Measurements from ENCODE around the gene HOXC9. TPM values are rescaled to one million over a fixed set of nuclear protein-coding genes. Genes with fewer than 3 reads are reported as not detected.
"Not testable (repeated sequence)": the region's sequence is repeated elsewhere in the genome, so short reads cannot be mapped to it uniquely, and the experiment has no call there.

Gene HOXC9
- total RNA-seq, 2 donors from 2014 or later, result not detected

DNA sequence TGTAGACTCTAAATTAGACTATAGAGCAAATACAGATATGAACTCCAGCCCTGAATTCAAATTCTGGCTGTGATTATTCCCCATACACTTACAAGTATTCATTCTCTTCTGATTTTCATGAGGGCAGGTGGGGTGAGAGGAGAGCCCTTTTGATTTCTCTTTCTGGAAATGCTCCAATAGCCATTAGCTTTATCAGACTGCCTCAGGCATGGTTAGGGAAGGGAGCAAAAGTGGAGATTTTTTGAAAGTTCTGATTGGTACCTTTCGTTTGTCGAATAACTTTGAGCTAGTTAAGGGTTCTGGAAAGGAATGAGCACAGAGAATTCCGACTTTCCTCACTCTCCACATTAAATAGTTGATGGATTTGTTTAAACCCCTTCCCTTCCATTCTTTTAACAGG, 40.7 kb downstream of the HOXC9 start:
- no peak for DNase-seq (ENCODE audit: low spot score)
- Histone ChIP-seq H3K4me3 (no peak overlapping the region), H3K27ac (no peak overlapping the region), H3K9me3 (no peaks in the 10 kb centered on the region), H3K4me1 (no peaks in the 10 kb centered on the region), H3K27me3 (peaks cover 5 to 12% of the 10 kb centered on the region in 2 donors), H3K36me3 (no peaks in the 10 kb centered on the region)
- TF ChIP-seq, protein P1, sequence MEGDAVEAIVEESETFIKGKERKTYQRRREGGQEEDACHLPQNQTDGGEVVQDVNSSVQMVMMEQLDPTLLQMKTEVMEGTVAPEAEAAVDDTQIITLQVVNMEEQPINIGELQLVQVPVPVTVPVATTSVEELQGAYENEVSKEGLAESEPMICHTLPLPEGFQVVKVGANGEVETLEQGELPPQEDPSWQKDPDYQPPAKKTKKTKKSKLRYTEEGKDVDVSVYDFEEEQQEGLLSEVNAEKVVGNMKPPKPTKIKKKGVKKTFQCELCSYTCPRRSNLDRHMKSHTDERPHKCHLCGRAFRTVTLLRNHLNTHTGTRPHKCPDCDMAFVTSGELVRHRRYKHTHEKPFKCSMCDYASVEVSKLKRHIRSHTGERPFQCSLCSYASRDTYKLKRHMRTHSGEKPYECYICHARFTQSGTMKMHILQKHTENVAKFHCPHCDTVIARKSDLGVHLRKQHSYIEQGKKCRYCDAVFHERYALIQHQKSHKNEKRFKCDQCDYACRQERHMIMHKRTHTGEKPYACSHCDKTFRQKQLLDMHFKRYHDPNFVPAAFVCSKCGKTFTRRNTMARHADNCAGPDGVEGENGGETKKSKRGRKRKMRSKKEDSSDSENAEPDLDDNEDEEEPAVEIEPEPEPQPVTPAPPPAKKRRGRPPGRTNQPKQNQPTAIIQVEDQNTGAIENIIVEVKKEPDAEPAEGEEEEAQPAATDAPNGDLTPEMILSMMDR (IDR thresholded peaks at IDR 0.05), result no peak

DNA sequence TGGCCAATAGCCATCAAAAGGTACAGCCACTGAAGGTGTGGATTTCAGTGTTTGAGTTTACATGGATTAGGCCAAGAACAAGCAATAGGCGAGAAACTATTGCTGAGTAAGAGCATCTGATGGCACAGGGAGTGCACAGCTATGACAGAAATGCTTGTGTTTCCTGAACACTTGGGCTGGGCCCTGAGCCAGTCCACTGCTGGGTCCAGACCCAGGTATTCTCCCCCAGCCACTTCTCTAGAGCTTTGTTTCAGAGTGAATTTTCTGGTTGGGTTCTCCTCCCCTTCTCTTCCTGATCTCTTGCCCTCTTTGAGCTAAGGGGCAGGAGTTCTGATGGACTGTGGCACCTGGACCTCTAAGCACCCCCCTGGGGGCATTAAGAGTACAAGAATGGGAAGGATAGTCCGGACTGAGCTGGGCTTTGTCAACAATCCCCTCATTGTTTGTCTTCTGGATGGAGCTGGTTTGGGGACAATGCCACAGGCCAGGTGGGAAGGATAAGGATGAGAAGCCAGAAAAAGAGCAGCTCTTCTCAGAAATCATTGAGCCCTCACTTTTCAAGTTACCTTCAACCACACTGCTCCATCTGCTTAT, 41.2 kb downstream of the HOXC9 start:
- no peaks in the 10 kb centered on the region for H3K9me3 ChIP-seq
- H3K4me1 ChIP-seq, result no peaks in the 10 kb centered on the region
- H3K27ac ChIP-seq, result no peak overlapping the region
- H3K27me3 ChIP-seq, result peaks cover 10 to 17% of the 10 kb centered on the region in 2 donors
- H3K4me3 ChIP-seq, result no peak overlapping the region
- DNase-seq (ENCODE audit: low spot score), result no peak
- TF ChIP-seq, protein P1 (IDR thresholded peaks at IDR 0.05), result no peak
- no peaks in the 10 kb centered on the region for H3K36me3 ChIP-seq

DNA sequence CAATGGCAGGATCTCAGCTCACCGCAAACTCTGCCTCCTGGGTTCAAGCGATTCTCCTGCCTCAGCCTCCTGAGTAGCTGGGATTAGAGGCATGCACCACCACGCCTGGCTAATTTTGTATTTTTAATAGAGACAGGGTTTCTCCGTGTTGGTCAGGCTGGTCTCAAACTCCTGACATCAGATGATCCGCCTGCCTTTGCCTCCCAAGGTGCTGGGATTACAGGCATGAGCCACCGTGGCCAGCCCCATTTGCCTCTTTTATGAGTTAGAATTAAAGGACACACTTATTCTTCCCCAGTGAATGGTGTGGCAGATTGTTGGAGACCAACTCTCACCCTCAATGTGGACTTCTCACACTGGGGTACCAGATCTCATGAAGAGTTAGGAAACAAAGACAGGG, 42.1 kb downstream of the HOXC9 start:
- H3K4me3 ChIP-seq; H3K9me3 ChIP-seq; DNase-seq (ENCODE audit: low spot score); H3K4me1 ChIP-seq; H3K27ac ChIP-seq; H3K36me3 ChIP-seq: not testable (repeated sequence)
- H3K27me3 ChIP-seq, result peaks cover 15% of the 10 kb centered on the region in 2 donors

DNA sequence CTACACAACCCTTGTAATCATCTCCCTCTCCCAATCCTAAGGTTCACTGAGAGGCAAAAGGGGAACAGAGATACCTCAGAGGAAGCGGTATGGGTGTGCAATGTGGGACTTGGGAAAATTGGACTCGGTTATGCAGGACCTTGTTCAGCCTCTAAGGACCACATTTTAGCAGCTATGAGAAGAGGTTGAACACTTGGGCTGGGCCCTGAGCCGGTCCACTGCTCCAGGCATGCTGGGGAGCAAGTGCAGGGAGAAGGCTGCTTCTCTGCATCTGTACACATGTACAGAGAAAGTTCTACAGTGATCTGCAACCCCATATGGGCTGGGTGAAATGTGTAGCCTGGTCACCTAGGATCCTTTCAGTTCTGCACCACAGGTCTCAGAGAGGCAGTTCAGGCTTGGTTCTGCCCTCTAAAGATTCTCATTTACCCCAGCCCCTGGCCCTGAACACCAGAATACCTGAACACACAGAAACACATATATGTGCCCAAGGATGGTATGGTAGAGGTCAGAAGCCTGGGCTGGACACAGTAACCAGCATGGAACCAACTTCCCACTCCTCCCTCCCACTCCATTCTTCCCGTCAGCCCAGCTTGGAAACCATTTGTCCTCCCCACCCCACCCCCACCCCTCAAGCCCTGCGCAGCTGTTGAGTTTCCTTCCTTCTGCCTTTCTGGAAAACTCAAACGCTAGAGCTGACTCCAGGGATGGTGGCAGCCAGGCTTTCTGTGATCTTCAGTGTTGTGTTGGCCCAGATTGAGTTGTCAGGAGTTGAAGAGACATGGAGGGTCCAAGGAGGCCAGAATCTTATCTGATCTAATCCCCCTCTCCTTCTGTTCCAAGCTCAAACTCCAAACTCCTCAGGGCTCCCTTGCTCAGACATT, 43.3 kb downstream of the HOXC9 start:
- H3K27me3 ChIP-seq, result peaks cover 19 to 27% of the 10 kb centered on the region in 2 donors

DNA sequence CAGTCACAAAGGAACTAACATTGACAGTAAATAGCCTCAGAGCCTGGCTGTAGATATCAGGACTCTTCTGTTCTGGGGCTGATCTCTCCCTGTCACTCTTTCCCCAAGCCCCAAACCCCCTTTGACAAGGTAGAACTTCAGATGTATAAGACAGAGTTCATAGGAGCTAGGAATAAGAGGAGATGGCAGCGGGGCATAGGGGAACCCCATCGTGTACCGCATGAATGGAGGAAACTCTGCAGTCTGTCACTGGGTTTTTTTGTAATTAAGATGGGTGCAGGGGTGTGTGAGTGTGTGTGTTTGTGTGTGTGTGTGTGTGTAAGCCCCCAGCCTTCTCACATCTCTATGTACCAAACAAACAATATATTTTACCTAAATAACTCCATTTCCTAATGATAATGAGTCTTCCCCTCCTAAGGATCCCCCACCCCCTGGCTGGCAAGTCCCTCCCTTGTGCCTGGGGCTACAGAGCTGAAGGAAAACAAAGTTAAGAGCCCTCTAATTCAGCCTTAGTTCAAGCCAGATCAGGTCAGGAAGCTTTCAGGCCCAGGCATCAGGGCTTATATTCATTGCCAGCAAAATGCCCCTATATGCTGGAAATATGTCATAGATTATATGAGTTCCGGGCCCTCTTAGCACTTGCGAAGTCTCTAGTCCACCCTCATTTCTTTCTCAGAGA, 44.6 kb downstream of the HOXC9 start:
- no peak for DNase-seq (ENCODE audit: low spot score)
- Histone ChIP-seq H3K4me1 (peaks cover 0 to 11% of the 10 kb centered on the region in 2 donors), H3K27ac (no peak overlapping the region), H3K36me3 (no peaks in the 10 kb centered on the region), H3K27me3 (peaks cover 25 to 35% of the 10 kb centered on the region in 2 donors), H3K9me3 (no peaks in the 10 kb centered on the region), H3K4me3 (no peak overlapping the region)
- TF ChIP-seq, protein P1 (IDR thresholded peaks at IDR 0.05), result no peak

More for the DNA sequence above, 43.3 kb downstream of the HOXC9 start:
- H3K9me3 ChIP-seq, result no peaks in the 10 kb centered on the region
- H3K4me1 ChIP-seq, result peaks cover 0 to 11% of the 10 kb centered on the region in 2 donors
- no peak overlapping the region for H3K4me3 ChIP-seq
- H3K36me3 ChIP-seq, result no peaks in the 10 kb centered on the region
- TF ChIP-seq, protein P1 (IDR thresholded peaks at IDR 0.05), result no peak
- H3K27ac ChIP-seq, result no peak overlapping the region
- DNase-seq (ENCODE audit: low spot score), result no peak

DNA sequence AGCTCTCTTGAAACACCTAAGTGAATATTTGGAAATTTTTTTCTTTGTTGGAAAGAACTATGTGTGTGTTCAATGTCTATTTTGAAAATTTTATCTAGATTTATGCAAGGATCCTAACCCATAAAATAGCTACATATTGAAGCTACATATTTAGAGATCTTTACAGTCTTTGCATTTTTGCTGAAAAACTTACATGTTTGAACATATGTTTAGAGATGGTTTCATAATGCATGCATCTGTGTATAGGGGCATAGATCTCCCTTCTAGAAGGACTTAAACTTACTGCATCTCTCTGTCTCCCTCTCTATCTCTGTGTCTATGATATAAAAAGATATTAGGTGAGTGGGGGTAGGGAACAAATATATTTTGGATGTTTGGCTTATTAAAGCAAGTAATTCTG, 45.4 kb downstream of the HOXC9 start:
- Histone ChIP-seq H3K36me3 (no peaks in the 10 kb centered on the region), H3K4me1 (peaks cover 0 to 11% of the 10 kb centered on the region in 2 donors), H3K27ac (no peak overlapping the region), H3K9me3 (no peaks in the 10 kb centered on the region), H3K4me3 (no peak overlapping the region), H3K27me3 (peaks cover 25 to 35% of the 10 kb centered on the region in 2 donors)
- no peak for DNase-seq (ENCODE audit: low spot score)
- TF ChIP-seq, protein P1 (IDR thresholded peaks at IDR 0.05), result no peak
